Heart right ventricle (tissue), 16 donors: Measurements from ENCODE around the gene IGSF8. TPM values are rescaled to one million over a fixed set of nuclear protein-coding genes. Genes with fewer than 3 reads are reported as not detected.

Experiments used
- ATAC-seq, 8 donors: fragments of 200-7000 bp; cut with Tn5 transposase; one replicate each; pipeline ENCODE4 v1.9.1; 2020; ENCODE audit warnings: mild to moderate bottlenecking in 8 of 8, moderate library complexity in 8 of 8, moderate number of reproducible peaks in 1 of 8
- DNase-seq, 2 donors: peaks; one replicate each; pipeline ENCODE4 v3.0.0-alpha.2; 2020
- H3K27ac ChIP-seq, 10 donors: fragments of 200-600 bp; sonication (generic) in 2 of 10; one replicate each; pipeline versions ENCODE4 v1.5.0 to v1.8.0; 2020 to 2022; ENCODE audit warnings: mild to moderate bottlenecking in 3 of 10
- H3K27me3 ChIP-seq, 7 donors: fragments of 200-600 bp; one replicate each; pipeline ENCODE4 v1.8.0; 2021 to 2022; ENCODE audit warnings: mild to moderate bottlenecking in 2 of 7
- H3K36me3 ChIP-seq, 9 donors: fragments of 200-600 bp; sonication (generic) in 1 of 9; one replicate each; pipeline versions ENCODE4 v1.5.0 to v1.8.0; 2020 to 2022; ENCODE audit warnings: mild to moderate bottlenecking in 2 of 9
- H3K4me1 ChIP-seq, 9 donors: fragments of 200-600 bp; sonication (generic) in 1 of 9; one replicate each; pipeline versions ENCODE4 v1.5.0 to v1.8.0; 2020 to 2022; ENCODE audit warnings: mild to moderate bottlenecking in 4 of 9
- H3K4me3 ChIP-seq, 10 donors: fragments of 200-600 bp; sonication (generic) in 2 of 10; one replicate each; pipeline versions ENCODE4 v1.5.0 to v1.8.0; 2020 to 2022; ENCODE audit warnings: mild to moderate bottlenecking in 7 of 10, moderate library complexity in 2 of 10
- H3K9me3 ChIP-seq, 11 donors: fragments of 200-600 bp in 10 of 11; sonication (generic) in 2 of 11; one replicate each; pipeline versions ENCODE4 v1.5.0 to v1.8.0; 2013 to 2022; ENCODE audit warnings: mild to moderate bottlenecking in 2 of 11, control low read depth in 1 of 11, moderate library complexity in 1 of 11
- CTCF ChIP-seq, 9 donors: fragments of 200-600 bp; sonication (generic) in 2 of 9; IDR thresholded peaks; one replicate each; pipeline versions ENCODE4 v1.5.0 to v1.8.0; 2021 to 2022; ENCODE audit warnings: antibody characterized with exemption in 9 of 9, mild to moderate bottlenecking in 5 of 9, moderate library complexity in 1 of 9
- WGBS, 2 donors: extraction: QIAGEN DNeasy Blood & Tissue Kit; methylation state at CpG; one replicate each; pipeline ENCODE4 v1.1.7; 2013; ENCODE audit warnings: inconsistent platforms in 1 of 2; 5-methylcytosine and 5-hydroxymethylcytosine counted together
- intact Hi-C, 10 donors: fragments of 100-400 bp; cut with DNase I; formaldehyde crosslinking; loops; one replicate each; pipeline versions ENCODE4 v1.11.1 to v1.14.2; 2022
- polyA plus RNA-seq, 2 donors: library from polyadenylated mRNA; stranded (reverse); fragments of 200-250 nt; gene quantifications; one replicate each; pipeline ENCODE4 v1.2.3, GENCODE V29; 2013
- total RNA-seq, 10 donors: library from RNA; stranded (reverse); fragmentation: NEBNext Ultra II Directional in 3 of 10; extraction: Animal tissue kit (Norgen Biotek cat#: 25700) in 3 of 10; gene quantifications; one replicate each; pipeline versions ENCODE4 v1.2.1 to v1.2.4, GENCODE V29; 2021 to 2023
- donor health status: Arrhythmogenic right ventricular cardiomyopathy.
- donor health status: ischemic (EF 13 %, LVEDD 7.1; RV severe dilation, severe dysfunction).
- donor health status: healthy with polysubstance abuse.
- donor health status: DM: no; HTN: yes; CAD: no.
- donor health status: DM: no; HTN: no; CAD: no.
- donor health status: ischemic (EF 25% LVEDD 6.9; RV normal size, moderate dysfunction).
- donor health status: ischemic (EF 25% LVEDD 5.7; RV mildly dilated, moderate dysfunction).
- donor health status: healthy.
- donor health status: DM: yes; HTN: yes; CAD: no.
- donor health status: Ischemic cardiomyopathy.
- donor health status: ischemic (EF 35%, LVEDD 5.7; RV mildly dilated, moderate dysfunction).
- donor health status: nonischemic (EF 11% LVEDD 7.7; RV severe dilation, severe dysfunction).
- donor health status: DM: yes; HTN: yes; CAD: no.
- donor health status: PGD.
- donor health status: ischemic (EF 29% LVEDD 5.4; RV normal size, mild dysfunction).
- donor health status: nonischemic (EF 23%, LVEDD 6.1; RV moderate dilation, normal function).

Gene IGSF8
- total and polyA plus RNA-seq, 12 donors = 13.4 to 42.2 (median 20.6) TPM

DNA sequence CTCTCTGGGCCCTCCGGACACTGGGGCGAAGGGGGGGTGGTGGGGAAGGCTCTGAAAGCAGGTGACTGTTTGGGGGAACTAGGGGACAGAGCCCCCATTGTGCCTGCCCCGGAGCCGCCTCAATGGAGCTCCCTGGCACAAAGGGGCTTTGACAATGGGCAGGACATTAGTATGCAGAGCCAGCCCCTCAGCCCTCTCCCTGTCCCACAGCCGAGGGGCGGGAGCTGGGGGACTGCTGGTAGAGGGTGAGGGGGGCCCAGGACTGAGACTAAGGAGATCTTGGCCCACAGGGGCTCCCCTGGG is 36.2 kb downstream of the IGSF8 start:
- no peaks in the 10 kb centered on the region for H3K36me3 ChIP-seq
- H3K9me3 ChIP-seq = no peaks in the 10 kb centered on the region
- no peak overlapping the region for H3K4me3 ChIP-seq
- H3K27ac ChIP-seq = no peak overlapping the region
- no peak for TF ChIP-seq CTCF (IDR thresholded peaks at IDR 0.05)
- intact Hi-C loops = no loop called here
- DNase-seq = no peak
- 69 to 74% methylated on average over 6 of the region's 6 CpGs for WGBS, 2 donors
- peak in 1 of 8 donors; percentile 16 for ATAC-seq
- no peaks in the 10 kb centered on the region for H3K4me1 ChIP-seq
- peaks cover 0 to 32% (median 10%) of the 10 kb centered on the region in 7 donors for H3K27me3 ChIP-seq

DNA sequence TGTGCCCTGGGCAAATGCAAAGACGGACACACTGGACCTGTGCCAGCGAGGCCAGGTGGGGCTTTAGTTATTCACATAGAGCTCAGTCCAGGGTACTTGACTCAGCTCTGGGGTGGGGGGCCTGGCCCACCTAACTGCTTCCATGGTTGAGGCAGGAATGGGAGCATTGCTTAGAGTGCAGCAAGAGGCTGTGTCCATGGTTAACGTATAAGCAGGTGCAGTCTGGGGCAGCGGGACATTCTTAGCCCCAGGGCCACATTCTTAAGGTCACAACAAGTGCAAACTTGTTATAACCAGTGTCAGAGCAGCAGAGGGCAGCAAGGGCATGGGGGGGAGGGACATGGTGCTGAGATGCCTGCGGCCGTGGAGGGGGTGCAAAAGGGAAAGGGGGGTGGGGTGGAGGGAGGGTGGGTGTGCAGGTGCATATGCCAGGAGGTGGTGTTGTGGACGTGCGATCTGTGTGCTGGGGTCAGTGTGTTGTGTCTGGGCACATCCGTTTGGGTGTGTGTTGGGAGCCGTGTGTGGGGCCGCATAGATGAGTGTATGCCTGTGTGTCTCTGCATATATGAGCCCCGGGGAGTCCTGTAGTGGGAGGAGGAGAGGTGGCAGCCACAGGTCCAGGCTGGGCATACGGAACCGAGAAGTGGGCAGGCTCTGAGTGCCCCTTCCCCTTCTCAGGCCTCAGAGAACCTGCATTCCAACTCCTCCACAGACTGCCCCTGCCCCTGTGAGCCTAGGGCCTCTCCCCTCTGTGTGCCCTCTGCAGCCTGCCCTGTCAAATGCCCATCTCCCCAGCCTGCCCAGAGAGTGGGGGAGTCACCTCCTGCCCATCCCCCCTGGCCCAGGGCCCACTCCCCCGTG is 36.8 kb downstream of the IGSF8 start:
- no peak for DNase-seq
- ATAC-seq = peak in 1 of 8 donors; percentile 18
- intact Hi-C loops = no loop called here

GRCh38 chr1:160058087-160058486 is 40.3 kb downstream of the IGSF8 start:
- Histone ChIP-seq H3K27ac (no peak overlapping the region), H3K36me3 (no peaks in the 10 kb centered on the region), H3K9me3 (no peaks in the 10 kb centered on the region), H3K27me3 (peaks cover 0 to 45% (median 23%) of the 10 kb centered on the region in 7 donors), H3K4me1 (no peaks in the 10 kb centered on the region), H3K4me3 (no peak overlapping the region)
- WGBS, 2 donors = 37 to 40% methylated on average over 2 of the region's 2 CpGs
- peak in 6 of 9 donors; percentile 22 to 44 (median 32) for TF ChIP-seq CTCF (IDR thresholded peaks at IDR 0.05)
- intact Hi-C loops = no loop called here
- DNase-seq (no peak), ATAC-seq (peak in 2 of 8 donors; percentile 16 to 33)

More for the DNA sequence above, 36.8 kb downstream of the IGSF8 start:
- Histone ChIP-seq H3K27ac (no peak overlapping the region), H3K36me3 (no peaks in the 10 kb centered on the region), H3K9me3 (no peaks in the 10 kb centered on the region), H3K4me1 (no peaks in the 10 kb centered on the region), H3K27me3 (peaks cover 0 to 32% (median 13%) of the 10 kb centered on the region in 7 donors), H3K4me3 (no peak overlapping the region)
- no peak for TF ChIP-seq CTCF (IDR thresholded peaks at IDR 0.05)
- WGBS, 2 donors = 59 to 61% methylated on average over 15 of the region's 15 CpGs

DNA sequence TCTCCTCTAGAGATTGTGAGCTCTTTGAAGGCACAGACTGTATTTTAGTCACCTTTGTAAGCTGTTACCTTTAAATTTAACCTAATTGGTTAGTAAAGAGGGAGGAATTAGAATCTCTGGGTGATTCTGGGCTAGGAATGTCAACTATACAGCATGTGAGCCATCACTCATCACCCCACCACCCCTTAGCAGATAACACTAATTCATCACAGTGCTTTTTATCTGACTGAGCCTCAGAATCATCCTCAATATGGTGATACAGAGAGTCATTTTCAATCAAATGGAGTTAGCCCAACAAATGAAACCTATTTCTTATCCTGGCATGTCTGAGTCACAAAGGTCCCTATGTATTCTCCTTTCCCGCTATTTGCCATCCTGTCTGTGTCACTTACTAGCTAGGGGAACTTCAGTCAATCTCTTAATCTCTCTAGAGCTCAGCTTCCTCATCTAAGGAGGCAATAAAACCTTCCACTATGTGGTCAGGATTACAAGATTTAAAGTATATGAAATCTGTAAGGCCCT is 41.7 kb downstream of the IGSF8 start:
- H3K9me3 ChIP-seq = no peaks in the 10 kb centered on the region
- intact Hi-C loops = no loop called here
- H3K27me3 ChIP-seq = peaks cover 0 to 46% (median 15%) of the 10 kb centered on the region in 7 donors
- DNase-seq (no peak), ATAC-seq (no peak)
- no peaks in the 10 kb centered on the region for H3K36me3 ChIP-seq
- H3K4me1 ChIP-seq = no peaks in the 10 kb centered on the region
- H3K4me3 ChIP-seq = no peak overlapping the region
- H3K27ac ChIP-seq = no peak overlapping the region
- no peak for TF ChIP-seq CTCF (IDR thresholded peaks at IDR 0.05)
- WGBS, 2 donors = 63 to 71% methylated on average over 1 of the region's 1 CpG
